NCI-H510A (cell line): ENCODE measurements around the gene SELENOH.

Experiments
- DNase-seq: peaks from one replicate; lab custom pipeline; 2025; lab: John Stamatoyannopoulos, UW

Gene SELENOH

DNA sequence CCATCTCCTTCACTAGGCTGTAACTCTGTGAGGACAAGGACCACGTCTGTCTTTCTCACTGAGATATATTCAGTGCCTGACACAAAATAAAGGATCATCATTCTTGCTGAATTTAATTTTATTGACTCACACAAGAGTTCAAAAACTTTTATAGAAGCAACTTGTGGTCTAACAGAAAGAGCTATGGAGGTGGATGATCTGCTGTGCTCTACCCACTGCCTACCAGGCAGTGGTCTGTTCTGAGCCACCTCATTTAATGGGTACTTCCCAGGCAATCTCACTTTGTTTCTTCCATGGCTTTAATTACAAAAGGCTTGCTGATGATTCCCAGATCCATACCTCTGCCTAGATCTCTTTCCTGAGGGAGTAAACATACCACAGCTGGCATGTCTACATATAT lies 5.6 kb downstream of the SELENOH start:
- DNase-seq: no peak

DNA sequence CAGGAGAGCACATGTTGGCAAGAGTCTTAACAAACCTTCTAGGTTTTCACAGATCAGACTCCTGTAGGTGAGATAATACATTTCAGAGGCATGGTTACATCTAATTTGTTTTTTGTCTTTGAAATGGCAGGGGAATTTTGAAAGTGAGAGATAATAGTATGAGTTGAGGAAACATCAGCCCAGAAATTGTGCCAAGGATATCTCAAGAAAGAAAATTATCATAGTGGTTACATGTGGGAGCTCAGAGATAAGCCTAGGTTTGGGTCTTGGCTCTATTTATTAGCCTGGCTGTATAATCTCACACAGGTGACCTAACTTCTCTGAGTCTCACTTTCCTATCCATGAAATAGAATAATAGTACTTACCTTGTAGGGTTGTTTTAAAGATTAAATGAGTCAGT lies 9.9 kb downstream of the SELENOH start:
- no peak for DNase-seq

DNA sequence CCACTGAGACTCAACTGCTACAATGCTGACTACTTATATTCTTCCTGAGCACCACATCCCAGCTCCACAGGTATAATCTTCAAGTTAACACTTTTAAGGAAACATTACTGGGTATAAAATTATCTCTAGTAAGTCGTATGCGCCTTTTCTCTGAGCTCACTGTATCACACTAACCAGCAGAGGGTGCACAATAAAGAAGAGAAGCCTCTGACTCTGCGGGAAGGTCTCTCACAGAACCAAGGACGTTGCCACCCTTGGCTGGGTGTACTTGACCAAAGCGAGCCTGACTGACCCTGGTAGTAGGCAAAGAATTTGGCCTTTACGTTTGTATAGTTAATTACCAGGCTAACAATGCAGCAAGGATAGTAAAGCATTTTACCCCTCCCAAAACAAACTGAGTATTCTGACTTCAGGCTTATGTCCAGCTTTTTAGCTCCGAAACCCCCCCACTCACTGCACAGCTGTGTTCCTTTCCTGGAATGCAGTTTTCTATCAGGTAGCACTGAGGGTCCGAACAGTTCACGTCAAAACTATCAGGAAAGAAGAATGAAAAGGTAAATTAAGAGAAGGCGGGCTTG lies 10.5 kb downstream of the SELENOH start, which contains the start of gene BTBD18:
Gene BTBD18 (minus strand): TSS at position 144 of the 578 bp plus-strand sequence. CDS start 631 bp downstream, outside the sequence.
- DNase-seq: peak; percentile 30

DNA sequence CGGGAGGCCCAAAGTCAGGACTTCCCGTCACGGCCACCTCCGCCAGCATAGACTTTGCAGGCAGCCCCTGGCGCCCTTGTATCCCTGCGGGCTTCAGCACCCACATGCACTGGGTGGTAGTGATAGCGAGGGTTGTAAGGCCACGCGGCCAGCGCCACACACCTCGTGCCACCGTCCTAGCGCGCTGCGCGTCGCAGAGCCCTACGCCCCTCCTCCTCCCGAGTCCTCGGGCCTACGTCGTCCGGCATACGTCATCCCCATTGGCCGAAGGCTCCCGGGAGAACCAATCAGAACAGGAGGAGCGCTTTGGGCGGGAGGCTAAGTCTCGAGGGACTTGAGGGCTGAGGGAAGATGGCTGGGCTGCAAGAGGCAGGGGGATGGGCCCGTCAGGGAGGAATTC lies 11.7 kb downstream of the SELENOH start:
- no peak for DNase-seq

DNA sequence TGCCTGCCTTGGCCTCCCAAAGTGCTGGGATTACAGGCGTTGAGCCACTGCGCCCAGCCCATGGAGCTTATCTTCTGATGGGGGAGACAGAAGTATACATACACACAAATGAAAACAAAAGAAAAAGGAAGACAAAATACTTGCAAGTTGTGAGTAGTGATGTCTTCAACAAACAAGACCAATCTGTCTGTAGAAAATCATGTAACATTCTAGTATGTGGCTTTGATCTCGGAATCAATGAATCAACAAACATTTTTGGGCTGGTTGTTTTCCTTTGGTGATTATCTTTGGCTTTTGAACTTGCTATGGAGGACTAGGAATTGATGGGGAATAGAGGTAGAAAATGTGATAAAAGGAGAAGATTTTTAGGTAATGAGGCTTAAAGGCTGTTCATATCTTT lies 16.9 kb downstream of the SELENOH start:
- DNase-seq: no peak

DNA sequence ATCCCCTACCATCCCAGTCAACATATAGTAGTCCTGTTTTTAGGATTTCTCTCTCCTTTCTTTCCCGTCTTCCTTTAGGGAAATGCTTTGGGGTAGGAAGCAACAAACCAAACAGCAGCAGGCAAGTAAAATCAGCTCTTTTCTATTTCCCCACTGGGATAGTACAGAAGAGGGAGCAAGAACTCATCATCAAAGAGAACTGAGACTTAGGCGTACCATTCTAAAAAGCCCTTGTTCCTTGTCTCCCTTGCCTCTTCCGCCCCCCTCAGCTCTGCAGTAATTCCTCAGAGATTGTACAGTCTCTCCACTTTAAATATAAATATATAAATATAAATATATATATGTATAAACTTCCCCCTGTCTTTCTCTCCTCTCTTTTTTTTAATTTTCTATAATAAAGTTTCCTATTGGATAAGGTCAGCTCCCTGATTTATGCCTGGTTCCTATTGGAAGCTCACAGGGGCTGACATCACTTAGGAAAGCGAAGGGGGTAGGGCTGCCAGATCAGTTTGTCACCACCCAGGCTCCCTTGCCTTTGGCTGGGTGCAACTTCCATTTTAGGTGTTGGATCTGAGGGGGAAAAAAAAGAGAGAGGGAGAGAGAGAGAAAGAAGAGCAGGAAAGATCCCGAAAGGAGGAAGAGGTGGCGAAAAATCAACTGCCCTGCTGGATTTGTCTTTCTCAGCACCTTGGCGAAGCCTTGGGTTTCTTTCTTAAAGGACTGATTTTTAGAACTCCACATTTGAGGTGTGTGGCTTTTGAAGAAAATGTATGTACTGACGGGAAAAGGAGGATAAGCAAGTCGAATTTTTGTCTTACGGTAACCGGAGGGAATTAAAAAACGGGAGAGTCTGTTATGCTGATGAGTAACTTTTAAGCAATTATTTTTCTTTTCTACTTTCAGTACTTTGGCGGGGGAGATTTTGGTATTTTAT lies 20.3 kb downstream of the SELENOH start, which contains the start of gene CTNND1:
Gene CTNND1 (plus strand): TSS at position 502 of the 934 bp plus-strand sequence. CDS start 29,677 bp downstream, outside the sequence.
- peak; percentile 89 for DNase-seq

DNA sequence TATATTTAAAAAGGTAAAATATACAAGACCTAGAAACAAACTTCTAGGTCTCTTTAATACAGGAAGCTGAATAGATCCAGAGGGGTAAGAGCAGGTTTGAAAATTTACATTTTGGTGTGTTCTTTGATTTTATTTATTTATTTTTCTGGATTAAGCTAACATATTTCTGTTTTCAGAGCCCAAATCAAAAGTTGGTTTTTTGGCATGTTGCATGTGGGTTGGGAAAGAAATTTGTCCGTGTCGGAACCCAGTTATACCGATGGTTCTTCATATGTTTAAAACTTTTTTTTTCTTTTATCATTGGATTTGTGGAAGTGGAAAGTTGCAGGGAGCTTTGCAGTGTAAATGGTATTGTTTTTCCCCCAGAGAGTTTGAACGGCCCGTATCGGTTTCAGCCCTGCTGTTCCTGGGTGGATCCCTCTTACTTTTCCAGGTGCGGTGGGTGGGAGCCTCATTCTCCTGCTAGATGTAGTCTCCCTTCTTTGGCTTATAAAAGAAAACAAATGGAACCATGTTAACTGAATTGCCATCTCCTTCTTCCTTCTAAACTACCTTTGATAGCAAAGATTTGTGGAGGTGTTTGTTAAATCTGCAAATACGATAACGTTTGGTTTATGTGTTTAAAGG lies 21.1 kb downstream of the SELENOH start:
- no peak for DNase-seq

DNA sequence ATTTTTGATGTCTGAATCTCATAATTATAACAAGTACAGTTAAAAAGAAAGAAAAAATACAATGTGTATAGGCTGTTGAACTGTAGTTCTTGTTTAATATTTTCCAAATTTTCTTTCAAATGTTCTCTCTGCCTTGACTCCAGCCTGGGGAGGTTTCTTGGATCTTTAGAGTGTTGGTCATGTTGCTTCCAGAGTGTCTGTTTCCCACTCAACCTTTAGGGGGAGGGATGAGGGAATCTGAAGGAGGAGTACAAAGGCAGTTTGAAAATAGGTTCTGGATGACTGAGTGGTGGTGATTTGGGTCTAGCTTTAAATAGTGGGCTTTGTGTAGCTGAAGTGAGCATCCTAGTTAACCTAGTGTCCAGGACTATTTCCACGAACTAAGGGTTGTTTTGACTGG lies 22.3 kb downstream of the SELENOH start:
- DNase-seq: no peak

DNA sequence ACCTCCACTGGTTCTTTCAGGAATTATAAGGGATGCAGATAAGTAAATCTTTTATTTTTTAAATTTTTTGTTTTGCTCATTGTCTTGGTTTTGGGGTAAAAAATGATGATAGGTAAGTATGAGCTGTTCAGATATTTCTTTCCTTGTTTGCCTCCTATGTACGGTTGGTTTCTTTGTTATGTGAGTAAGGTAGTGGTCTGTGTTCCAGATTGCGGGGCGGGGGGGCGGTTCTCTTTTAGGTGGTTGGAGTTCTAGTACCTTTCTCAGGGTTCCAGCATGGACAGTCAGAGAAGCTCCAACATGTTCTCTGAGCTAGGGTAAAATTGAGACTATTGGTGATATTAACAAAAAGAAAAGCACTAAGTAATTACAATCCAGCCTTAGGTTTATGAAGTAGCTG lies 22.7 kb downstream of the SELENOH start:
- no peak for DNase-seq

DNA sequence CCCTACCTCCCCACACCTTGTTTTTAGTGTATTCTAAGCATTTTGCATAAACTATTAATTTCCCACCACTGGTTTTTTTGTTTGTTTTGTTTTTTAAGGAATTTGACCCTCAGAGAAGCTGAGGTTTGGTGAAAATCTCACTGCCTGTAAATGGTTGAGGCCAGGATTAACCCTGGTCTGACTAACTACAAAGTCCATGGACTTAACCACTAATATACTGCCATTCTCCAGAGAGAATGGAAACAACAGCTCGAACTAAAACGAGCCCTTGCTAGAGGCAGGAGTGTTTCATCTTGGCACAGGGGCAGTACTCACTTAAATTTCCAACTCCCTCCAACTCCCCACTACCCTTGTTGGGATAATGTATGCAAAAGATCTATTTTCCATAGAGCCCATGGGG lies 23.3 kb downstream of the SELENOH start:
- no peak for DNase-seq

DNA sequence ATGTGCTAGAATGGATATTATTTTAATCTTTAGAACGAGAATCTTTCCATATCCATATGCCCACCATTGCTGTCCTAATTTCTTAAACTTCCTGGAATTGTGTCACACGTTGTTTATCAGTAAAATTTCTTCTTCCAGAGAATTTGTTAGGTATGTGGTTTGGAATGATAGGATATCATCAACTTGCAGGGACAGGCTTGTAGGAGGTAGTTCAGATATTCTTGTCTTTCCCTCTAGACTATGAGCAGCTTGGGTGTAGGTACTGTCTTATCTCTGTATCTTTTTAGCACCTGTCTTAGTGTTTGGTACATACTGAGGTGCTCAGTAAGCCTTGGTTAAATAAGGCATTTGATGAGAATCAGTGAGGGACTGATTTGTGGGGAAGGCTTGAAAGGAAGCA lies 23.7 kb downstream of the SELENOH start:
- DNase-seq: no peak

DNA sequence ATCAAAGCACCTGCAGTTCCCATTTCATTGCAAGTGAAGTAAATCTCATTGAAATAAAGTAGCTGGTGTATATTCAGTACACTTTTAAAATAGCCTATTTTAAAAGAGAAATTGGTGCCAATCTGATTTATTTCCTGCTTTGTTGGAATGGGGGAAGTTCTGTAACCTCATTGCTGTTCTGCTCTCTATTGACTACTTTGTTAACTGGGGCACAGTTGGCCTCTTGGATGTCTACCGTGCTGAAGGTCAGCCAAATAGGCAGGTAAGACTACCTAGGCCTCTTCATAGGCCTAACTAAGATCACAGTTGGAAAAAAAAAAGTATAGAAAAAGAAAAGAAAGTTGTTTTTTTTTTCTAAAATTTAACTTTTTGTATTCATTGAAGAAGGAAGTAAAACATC lies 29.5 kb downstream of the SELENOH start:
- no peak for DNase-seq

DNA sequence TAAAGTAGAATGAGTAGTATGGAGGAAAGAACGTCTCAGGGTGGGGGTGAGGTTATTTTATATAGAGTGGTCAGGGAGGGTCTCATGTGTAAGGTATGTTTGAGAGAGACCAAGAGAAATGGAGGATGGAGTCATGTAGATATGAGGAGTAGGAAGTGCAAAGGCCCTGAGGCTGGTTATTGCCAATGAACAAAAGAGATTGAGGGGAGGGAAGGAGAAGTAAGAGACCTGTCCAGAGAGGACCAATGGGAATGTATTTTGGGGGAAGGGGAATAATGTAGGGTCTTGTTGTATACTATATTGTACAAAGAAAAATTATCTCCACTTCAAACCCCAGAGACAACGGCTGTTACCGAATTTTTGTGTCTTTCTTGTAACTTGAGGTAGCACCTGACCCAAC lies 30.1 kb downstream of the SELENOH start:
- no peak for DNase-seq

DNA sequence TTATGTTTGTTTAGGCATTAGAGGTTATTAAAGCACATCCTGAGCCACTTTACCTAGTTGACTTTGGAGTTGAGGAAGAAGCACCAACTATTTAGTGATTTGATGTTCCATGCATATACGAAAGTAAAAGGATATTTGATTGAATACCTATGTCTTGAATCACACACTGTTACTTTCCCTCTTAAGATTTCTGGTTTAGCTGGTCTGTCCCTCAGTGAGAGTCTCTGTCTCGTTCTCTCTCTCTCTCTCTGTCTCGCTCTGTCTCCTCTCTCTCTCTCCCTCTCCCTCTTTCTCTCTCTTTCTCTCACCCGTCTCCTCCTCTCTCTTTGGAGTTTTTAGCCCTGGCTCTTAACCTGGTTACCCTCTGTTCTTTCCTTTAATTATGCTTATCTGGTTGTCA lies 31.3 kb downstream of the SELENOH start:
- no peak for DNase-seq

DNA sequence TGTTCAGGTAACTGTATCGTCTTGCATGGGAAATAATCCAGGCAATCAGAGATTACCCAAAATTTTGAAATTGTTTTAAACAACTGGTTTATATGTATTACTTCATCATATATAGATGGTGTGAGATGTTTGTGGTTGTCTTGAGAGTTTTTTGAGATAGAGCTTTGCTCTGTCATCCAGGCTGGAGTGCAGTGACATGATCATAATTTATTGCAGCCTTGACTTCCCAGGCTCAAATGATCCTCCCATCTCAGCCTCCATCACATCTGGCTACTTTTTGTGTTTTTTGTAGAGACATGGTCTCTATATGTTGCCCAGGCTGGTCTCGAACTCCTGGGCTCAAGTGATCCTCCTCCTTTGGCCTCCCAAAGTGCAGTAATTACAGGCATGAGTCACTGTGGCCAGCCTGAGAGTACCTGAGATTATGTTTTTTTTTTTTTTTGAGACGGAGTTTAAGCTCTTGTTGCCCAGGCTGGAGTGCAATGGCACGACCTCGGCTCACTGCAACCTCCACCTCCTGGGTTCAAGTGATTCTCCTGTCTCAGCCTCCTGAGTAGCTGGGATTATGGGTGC lies 31.8 kb downstream of the SELENOH start:
- DNase-seq: no peak

DNA sequence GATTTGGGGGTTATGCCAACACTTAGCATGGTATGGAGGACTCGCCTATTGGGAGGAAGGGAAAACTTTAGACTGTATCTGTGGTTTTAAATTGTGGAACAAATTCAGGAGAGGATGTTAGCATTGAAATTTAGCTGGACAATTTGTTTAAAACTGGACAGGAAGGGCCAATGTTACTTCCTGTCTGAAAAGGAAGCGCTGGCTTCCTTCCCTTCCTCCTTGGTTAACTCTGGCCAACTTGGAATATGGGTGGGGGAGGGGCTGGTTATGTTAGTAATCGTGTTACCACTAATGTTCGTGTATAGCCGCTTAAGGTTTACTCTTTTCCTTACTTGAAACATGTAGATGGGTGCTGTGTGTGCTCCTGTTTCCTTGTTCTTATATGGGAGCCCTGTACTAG lies 34.2 kb downstream of the SELENOH start:
- DNase-seq: no peak

DNA sequence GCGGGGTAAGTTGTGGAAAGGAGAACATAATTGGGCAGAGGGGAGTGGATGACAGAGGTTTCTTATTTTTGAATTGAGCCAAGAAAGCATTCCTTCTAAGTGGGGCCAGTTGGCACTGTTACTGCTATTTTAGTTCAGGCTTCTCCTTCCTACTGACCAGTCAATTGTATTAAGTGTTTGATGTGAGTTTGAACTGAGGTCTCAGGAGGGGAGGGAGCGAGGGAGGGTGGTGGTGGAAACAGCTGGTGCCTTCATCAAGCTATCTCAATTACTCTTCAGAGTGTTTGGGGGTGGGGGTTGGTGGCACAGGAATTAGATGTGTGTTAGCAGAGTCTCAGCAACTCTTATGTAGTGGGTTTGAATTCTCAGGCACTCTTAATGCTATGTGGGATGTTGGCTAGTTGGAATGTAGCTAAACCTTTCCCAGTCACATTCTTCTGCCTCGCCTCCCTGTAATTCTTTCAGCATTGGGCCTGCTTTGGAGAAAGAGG lies 34.8 kb downstream of the SELENOH start:
- DNase-seq: no peak

DNA sequence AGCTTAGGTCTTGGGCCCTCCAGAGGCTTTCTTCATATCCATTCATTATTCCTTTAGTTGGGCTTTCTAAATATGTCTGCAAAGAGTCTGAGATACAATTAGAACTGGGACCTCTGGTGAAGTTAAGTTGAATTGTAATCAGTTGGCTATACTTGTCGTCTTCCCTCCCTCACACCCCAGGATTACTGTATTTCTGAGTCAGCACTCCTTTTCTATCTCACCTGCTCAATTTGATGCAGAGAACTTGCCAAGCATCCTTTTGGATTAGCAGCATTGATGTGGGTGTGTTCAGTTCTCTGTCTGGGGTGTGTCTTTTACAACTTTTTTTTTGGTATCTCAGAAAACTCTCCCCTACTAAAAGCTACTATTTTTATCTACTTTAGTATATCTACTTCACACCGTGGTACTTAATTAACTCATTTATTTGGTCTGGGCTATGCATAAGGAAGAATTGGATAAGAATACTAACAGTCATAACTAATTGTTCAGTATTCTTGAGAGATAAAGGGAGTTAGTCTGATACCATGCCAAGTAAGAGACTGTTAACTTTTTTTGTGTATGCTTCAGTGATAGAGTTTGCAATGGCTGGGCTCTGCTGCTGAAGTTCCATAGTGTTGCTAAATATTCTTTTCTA lies 35.4 kb downstream of the SELENOH start:
- DNase-seq: no peak

DNA sequence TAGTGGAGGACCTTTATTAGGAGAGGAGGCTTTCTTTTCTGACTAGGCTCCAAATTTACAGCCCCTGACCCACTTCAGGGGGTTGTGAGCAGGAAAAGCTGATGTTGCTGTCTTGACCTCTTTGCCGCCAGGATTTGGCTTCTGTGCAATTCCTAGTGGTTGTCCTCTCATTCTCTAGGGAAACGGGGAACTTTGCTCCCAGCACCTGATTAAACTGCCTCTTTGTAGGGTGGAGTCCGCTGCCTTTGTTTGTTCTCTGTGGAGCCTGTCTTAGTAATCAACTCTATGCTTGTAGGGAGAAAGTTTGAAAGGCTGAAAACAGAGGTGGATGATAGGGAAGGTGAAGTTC lies 36.7 kb downstream of the SELENOH start:
- no peak for DNase-seq

DNA sequence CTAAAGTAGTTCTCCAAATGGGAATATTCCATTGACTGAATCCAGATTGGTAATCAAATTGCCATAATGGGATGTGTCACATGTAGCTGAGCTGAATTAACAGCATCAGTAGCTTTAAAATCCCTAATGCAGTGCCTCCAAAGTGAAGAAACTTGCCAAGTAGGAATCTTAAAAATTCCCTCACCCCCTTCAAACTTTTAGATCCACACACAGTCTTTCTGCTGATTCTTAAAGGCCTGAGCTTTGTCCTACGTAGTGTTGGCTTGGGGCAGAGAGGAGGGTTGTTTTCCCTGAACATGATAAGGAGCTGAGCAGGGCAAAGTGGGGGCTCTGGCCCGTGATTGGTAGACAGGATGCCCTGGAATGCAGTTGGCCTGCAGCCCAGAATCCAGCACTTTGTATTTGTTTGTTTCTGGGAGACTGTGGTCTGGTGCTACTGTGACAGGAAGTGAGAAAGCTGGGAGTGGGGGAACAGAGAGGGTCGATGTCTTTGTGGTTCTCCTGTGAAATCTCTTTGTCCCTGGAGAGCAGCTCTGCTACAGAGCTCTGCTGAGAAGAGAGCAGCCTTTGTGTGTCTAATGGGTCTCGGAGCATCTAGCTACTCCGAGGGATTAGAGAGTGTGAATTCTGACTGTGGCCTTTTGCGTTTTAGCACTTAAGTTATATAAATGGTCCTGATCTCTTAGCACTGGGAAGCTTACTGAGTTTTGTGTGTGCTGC lies 37.2 kb downstream of the SELENOH start:
- peak; percentile 35 for DNase-seq

DNA sequence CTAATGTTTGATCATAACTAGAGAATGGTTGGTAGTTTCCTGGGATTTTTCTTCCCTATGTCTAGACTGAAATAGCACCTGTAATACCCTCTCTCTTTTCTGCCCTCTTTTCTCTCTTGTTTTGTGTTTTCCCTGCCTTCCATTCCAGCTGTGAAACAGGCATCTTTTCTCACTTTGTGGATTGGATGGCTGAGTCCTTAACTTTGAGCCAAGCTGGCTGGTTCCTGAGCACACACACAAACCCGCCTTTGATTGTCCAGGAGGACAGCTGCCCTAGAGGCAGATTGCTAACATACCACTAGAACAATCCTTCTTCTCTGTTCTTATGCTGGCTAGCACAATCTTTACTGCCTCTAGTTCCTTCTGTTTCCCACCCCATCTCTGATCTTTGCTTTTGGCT lies 38.0 kb downstream of the SELENOH start:
- DNase-seq: no peak
